ENCODE results near the gene RNF215. TPM values are rescaled to one million over a fixed set of nuclear protein-coding genes. Genes with fewer than 3 reads are reported as not detected.

RNF215 gene
- total RNA-seq, 2 experiments from 2014 or later: 3.3 to 3.9 TPM

GRCh38 chr22:30368420-30368819, 18.8 kb downstream of the RNF215 start:
- H3K4me1 Mint-ChIP-seq: no peaks in the 10 kb centered on the region
- DNase-seq: no peak
- no peak overlapping the region for H3K27ac Mint-ChIP-seq
- H3K36me3 Mint-ChIP-seq: no peaks in the 10 kb centered on the region
- no peak overlapping the region for H3K4me3 Mint-ChIP-seq
- no peaks in the 10 kb centered on the region for H3K27me3 Mint-ChIP-seq
- H3K9me3 Mint-ChIP-seq: no peaks in the 10 kb centered on the region

DNA sequence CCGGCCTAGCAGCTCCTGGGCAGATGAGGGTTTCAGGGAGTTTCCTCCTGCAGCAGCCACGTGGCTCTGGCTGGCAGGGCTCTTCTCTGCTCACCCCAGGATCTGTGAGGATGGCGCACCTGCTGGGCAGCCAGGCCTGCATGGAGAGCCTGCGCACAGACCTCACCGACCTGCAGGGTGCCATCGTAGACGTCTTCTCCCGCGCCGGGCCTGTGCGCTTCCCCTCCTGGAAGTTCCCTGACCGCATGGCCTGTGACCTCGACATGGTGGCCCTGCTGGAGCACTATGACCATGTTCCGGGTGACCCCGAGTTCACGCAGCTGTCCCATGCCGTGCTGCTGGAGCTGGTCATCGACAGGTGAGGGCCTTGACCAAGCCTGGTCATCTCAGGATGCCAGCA, 21.3 kb downstream of the RNF215 start:
- no peaks in the 10 kb centered on the region for H3K27me3 Mint-ChIP-seq
- no peaks in the 10 kb centered on the region for H3K4me1 Mint-ChIP-seq
- no peak overlapping the region for H3K4me3 Mint-ChIP-seq
- no peaks in the 10 kb centered on the region for H3K9me3 Mint-ChIP-seq
- no peak for DNase-seq
- no peak overlapping the region for H3K27ac Mint-ChIP-seq
- no peaks in the 10 kb centered on the region for H3K36me3 Mint-ChIP-seq

- DNase-seq: no peak
- peaks cover 5% of the 10 kb centered on the region for H3K4me1 Mint-ChIP-seq
- H3K27me3 Mint-ChIP-seq: no peaks in the 10 kb centered on the region
- no peak overlapping the region for H3K27ac Mint-ChIP-seq
- peaks cover 2% of the 10 kb centered on the region for H3K36me3 Mint-ChIP-seq
- no peaks in the 10 kb centered on the region for H3K9me3 Mint-ChIP-seq
- H3K4me3 Mint-ChIP-seq: no peak overlapping the region
Measured at GRCh38 chr22:30362651-30363281, 24.4 kb downstream of the RNF215 start.

GRCh38 chr22:30361916-30362650, 25.1 kb downstream of the RNF215 start:
- no peak overlapping the region for H3K4me3 Mint-ChIP-seq
- H3K9me3 Mint-ChIP-seq: no peaks in the 10 kb centered on the region
- DNase-seq: no peak
- peaks cover 9% of the 10 kb centered on the region for H3K4me1 Mint-ChIP-seq
- peaks cover 2% of the 10 kb centered on the region for H3K36me3 Mint-ChIP-seq
- no peak overlapping the region for H3K27ac Mint-ChIP-seq
- H3K27me3 Mint-ChIP-seq: no peaks in the 10 kb centered on the region

- no peaks in the 10 kb centered on the region for H3K9me3 Mint-ChIP-seq
- H3K36me3 Mint-ChIP-seq: peaks cover 22% of the 10 kb centered on the region
- H3K27me3 Mint-ChIP-seq: no peaks in the 10 kb centered on the region
- peaks cover 30% of the 10 kb centered on the region for H3K4me1 Mint-ChIP-seq
- H3K27ac Mint-ChIP-seq: no peak overlapping the region
- DNase-seq: no peak
- H3K4me3 Mint-ChIP-seq: no peak overlapping the region
Measured at GRCh38 chr22:30358541-30358940, 28.7 kb downstream of the RNF215 start.

- Mint-ChIP-seq H3K4me3 (peak overlapping the region; percentile 91), H3K27me3 (no peaks in the 10 kb centered on the region), H3K4me1 (peaks cover 33% of the 10 kb centered on the region), H3K27ac (peak overlapping the region; percentile 35), H3K36me3 (peaks cover 24% of the 10 kb centered on the region), H3K9me3 (no peaks in the 10 kb centered on the region)
- no peak for DNase-seq
Measured at GRCh38 chr22:30357650-30358215, 29.5 kb downstream of the RNF215 start.

DNA sequence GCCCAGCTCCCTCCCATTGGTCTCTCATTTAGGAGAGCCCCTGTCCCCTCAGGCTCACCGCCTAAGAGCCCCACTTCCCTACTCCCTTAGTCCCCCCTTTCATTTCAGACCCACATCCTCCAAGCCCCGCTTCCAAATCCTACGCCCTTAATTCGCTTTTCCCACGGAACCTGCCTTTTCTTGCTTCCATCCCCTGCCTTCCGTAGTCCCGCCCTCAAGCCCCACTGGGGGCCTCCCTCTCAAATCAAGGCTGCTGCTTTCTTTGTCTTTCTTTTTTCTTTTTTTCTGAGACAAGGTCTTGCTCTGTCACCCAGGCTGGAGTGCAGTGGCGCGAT, 30.0 kb downstream of the RNF215 start:
- Mint-ChIP-seq H3K36me3 (peaks cover 29% of the 10 kb centered on the region), H3K4me3 (peak overlapping the region; percentile 91), H3K27me3 (no peaks in the 10 kb centered on the region), H3K27ac (peak overlapping the region; percentile 84), H3K9me3 (no peaks in the 10 kb centered on the region), H3K4me1 (peaks cover 34% of the 10 kb centered on the region)
- DNase-seq: no peak

GRCh38 chr22:30356449-30357235, 30.6 kb downstream of the RNF215 start, which contains the start of the genes CCDC157 and SF3A1:
CCDC157 (plus strand) TSS chr22:30357007; CDS start chr22:30366001, 8,994 bp downstream.
SF3A1 (minus strand) TSS chr22:30356894; CDS start chr22:30356792, 102 bp downstream.
- Mint-ChIP-seq H3K9me3 (no peaks in the 10 kb centered on the region), H3K4me3 (peak within 1 kb of the TSS; percentile 91), H3K27ac (peak within 1 kb of the TSS; percentile 89), H3K36me3 (peaks cover 34% of the 10 kb centered on the region), H3K27me3 (no peaks in the 10 kb centered on the region), H3K4me1 (peaks cover 38% of the 10 kb centered on the region)
- peak; percentile 92 for DNase-seq

DNA sequence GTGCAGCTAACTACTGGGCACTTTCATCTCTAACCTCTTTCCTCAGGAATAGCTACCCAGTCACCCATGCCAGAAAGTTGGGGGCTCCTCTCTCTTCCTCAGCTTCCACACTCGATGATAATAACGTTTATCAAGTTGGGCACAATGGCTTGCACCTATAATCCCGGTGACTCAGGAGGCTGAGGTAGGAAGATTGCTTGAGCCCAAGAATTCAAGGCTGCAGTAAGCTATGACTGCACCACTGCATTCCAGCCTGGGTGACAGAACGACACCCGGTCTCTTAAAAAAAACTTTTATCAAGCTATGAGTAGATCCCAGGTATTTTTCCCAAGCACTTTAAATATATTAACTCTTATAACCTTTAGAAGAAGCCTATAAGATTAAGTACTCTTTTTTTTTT, 32.6 kb downstream of the RNF215 start:
- H3K27me3 Mint-ChIP-seq: no peaks in the 10 kb centered on the region
- H3K4me1 Mint-ChIP-seq: peaks cover 52% of the 10 kb centered on the region
- DNase-seq: no peak
- H3K4me3 Mint-ChIP-seq: peak overlapping the region; percentile 91
- peak overlapping the region; percentile 5 for H3K27ac Mint-ChIP-seq
- peaks cover 53% of the 10 kb centered on the region for H3K36me3 Mint-ChIP-seq
- H3K9me3 Mint-ChIP-seq: no peaks in the 10 kb centered on the region

GRCh38 chr22:30351226-30351625, 36.0 kb downstream of the RNF215 start:
- peaks cover 69% of the 10 kb centered on the region for H3K36me3 Mint-ChIP-seq
- no peaks in the 10 kb centered on the region for H3K9me3 Mint-ChIP-seq
- H3K27ac Mint-ChIP-seq: no peak overlapping the region
- peaks cover 62% of the 10 kb centered on the region for H3K4me1 Mint-ChIP-seq
- DNase-seq: no peak
- H3K4me3 Mint-ChIP-seq: no peak overlapping the region
- H3K27me3 Mint-ChIP-seq: no peaks in the 10 kb centered on the region

GRCh38 chr22:30348809-30349208, 38.4 kb downstream of the RNF215 start:
- Mint-ChIP-seq H3K4me3 (no peak overlapping the region), H3K9me3 (no peaks in the 10 kb centered on the region), H3K27me3 (no peaks in the 10 kb centered on the region), H3K27ac (peak overlapping the region; percentile 72), H3K4me1 (peaks cover 46% of the 10 kb centered on the region), H3K36me3 (peaks cover 62% of the 10 kb centered on the region)
- DNase-seq: no peak

- no peak for DNase-seq
- Mint-ChIP-seq H3K36me3 (peaks cover 61% of the 10 kb centered on the region), H3K27me3 (no peaks in the 10 kb centered on the region), H3K9me3 (no peaks in the 10 kb centered on the region), H3K4me3 (no peak overlapping the region), H3K27ac (peak overlapping the region; percentile 72), H3K4me1 (peaks cover 44% of the 10 kb centered on the region)
Measured at GRCh38 chr22:30348404-30348803, 38.8 kb downstream of the RNF215 start.

DNA sequence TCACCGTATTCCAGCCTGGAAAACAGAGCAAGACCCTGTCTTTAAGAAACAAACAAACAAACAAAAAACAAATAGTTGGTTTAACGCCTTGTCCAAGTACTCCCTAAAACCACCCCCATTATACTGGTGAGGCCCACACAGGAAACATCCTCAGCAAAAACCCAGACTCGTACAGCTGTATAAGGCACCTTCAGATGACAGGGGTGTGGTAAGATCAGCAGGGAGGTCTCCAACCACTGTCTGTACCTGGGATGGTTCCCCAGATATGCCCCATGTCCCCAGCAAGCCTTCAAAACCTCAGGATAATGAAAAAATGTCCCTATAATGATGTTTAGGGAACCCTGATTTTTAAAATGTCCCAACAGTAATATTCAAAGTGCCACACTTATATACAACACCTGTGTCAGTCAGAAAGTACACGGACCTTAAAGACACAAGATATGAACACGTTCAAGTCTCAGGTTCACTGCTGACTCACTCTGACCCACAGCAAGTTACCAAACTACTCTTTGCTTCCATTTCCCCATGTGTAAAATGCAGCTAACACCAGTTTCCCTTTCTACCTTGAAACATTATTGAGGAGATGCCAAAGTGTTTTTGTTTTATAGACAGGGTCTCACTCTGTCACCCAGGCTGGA, 39.8 kb downstream of the RNF215 start:
- peaks cover 41% of the 10 kb centered on the region for H3K4me1 Mint-ChIP-seq
- no peak overlapping the region for H3K4me3 Mint-ChIP-seq
- no peak for DNase-seq
- H3K27me3 Mint-ChIP-seq: no peaks in the 10 kb centered on the region
- H3K27ac Mint-ChIP-seq: peak overlapping the region; percentile 50
- H3K36me3 Mint-ChIP-seq: peaks cover 61% of the 10 kb centered on the region
- H3K9me3 Mint-ChIP-seq: no peaks in the 10 kb centered on the region

DNA sequence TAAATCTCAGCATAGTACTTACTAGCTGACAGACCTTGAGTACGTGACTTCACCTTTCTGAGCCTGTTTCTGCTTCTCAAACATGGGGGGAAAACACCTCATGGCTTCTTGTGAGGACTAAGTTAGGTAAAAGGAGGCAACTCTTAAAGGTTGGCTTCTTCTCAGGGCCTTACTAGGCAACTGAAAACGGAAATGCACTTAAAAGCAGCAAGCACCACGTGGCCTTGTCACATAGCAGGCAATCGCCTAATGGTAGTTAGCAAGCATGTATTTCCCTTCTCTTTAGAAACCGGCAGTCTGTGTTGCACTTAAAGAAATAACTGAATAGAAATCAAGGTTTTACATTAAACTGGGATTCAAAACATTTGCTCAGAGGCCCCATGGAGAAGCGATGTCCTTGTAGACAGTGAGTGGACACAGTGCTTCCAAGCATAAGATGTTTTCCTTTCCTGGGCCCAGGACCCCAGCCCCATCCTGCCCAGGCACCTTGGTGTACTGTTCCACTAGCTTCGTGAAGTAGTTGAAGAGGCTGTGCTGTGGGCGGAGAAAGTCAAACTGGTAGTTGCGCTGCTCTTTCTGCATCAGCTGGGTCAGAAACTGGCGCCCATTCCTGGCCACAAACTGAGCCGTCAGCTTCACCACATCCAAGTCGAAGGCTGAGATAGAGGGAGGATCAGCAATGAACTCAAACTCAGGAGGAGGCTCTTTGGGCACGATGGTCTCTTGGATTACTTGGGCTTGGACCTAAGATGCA, 42.6 kb downstream of the RNF215 start:
- H3K4me3 Mint-ChIP-seq: no peak overlapping the region
- no peak for DNase-seq
- H3K36me3 Mint-ChIP-seq: peaks cover 40% of the 10 kb centered on the region
- H3K27me3 Mint-ChIP-seq: no peaks in the 10 kb centered on the region
- H3K9me3 Mint-ChIP-seq: no peaks in the 10 kb centered on the region
- no peak overlapping the region for H3K27ac Mint-ChIP-seq
- peaks cover 22% of the 10 kb centered on the region for H3K4me1 Mint-ChIP-seq
